H54 (cell line): Measurements from ENCODE around the gene USP46.

Experiments used
- DNase-seq: peaks from one replicate; pipeline ENCODE4 v3.0.0; 2011; ENCODE audit warnings: low spot score, mixed read lengths; ENCODE audit not compliant: insufficient read length
- FAIRE-seq: peaks from 3 replicates; lab custom pipeline; 2011; peaks lifted over from hg19 to GRCh38; lab: Jason Lieb, UNC
- POLR2A ChIP-seq: IDR thresholded peaks from 2 replicates; pipeline ENCODE4 v1.6.1; 2011; ENCODE audit warnings: low read depth, mild to moderate bottlenecking, low read length

USP46 gene

DNA sequence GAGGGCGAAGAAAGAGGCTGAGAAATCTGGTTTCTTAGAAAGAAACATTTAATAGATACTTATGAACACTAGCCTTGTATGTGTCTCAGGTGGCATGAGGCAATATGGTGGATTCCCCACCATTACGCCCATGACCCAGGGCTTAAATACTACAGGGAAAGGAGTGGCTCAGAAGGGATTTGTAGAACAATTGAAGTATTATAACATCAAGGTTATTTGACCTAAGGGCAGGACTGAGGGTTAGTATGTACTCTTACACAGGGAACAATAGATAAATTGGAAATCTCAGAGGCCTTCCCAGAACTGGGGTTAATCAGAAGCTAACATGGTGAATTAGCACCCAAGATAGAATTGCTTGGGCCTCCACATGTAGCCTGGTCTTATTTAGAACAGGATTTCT lies 11.0 kb upstream of the USP46 start:
- TF ChIP-seq POLR2A: no peak
- DNase-seq (no peak), FAIRE-seq (no peak)

DNA sequence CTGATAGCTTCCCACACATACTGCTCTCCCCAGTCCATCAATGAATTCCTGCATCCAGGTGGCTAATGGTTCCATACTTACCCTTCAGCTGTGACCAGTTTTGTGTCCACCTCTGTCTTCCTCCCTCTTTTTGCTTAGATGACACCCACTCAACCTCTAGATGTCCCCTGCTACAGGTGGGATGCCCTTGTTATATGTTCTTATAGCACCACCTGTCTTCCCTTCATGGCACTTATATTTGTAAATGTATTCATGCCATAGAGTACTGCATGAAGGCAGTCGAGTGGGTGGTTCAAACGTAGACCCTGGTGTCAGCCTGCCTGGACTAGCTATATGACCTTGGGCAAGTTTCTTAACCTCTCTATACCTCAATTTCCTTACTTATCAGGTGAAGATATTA lies 6.5 kb upstream of the USP46 start:
- no peak for DNase-seq
- TF ChIP-seq POLR2A: no peak
- FAIRE-seq: no peak

DNA sequence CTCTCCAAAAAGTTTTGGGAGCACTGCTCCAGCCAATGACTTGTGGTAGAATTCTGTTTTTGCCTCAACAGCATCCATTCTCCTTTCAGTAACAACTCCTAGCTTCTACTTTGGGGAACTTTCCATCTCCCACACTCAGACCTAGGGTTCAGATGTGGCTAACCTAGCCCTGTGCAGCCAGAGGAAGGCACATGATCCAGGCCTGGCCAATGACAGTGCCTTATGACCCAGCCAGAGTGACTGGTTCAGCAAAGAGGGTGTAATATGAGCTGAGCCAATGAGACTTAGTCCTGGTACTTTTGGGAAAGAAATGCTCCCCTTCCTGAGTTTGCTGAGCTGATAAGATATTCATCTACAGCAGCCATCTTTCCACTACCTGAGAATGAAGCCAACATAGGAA lies 5.4 kb upstream of the USP46 start:
- no peak for TF ChIP-seq POLR2A
- no peak for FAIRE-seq
- DNase-seq: no peak

DNA sequence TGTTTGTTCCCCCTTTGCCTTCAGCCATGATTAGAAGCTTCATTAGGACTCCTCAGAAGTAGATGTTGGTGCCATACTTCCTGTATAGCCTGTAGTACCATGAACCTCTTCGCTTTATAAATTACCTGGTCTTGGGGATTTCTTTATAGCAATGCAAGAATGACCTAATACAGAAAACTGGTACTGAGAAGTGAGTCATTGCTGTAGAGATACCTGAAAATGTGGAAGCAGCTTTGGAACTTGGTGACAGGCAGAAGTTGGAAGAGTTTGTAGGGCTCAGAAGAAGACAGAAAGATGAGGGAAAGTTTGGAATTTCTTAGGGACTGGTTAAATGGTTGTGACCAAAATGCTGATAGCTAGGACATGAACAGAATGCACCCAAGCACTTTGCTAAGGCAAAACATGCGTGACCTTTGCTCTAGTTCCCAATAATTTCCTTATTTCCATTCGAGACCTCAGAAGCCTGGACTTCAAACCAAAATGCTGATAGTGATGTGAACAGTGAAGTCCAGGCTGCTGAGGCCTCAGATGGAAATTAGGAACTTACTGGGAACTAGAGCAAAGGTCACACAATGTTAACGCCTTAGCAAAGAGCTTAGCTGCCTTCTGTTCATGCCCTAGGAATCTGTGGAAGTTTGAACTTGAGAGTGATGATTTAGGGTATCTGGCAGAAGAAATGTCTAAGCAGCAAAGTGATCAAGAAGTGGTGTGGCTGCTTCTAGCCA lies 3.0 kb upstream of the USP46 start:
- DNase-seq (no peak), FAIRE-seq (no peak)
- TF ChIP-seq POLR2A: no peak

DNA sequence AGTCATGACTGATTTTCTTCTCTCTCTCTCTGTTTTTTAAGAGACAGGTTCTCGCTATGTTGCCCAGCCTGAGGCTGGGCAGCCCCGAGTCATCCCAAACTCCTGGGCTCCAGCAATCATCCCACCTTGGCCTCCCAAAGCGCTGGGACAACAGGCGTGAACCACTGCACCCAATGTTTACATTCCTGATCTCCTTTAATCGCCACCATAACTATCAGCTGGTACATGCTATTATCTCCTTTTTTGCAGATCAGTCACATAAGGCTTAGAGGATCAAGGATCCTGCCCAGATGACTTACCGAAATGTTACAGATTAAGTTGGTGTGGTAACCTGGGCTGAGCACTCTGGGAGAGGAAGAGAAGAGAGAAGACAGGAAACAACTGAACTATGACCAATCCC lies 1.5 kb upstream of the USP46 start:
- no peak for TF ChIP-seq POLR2A
- FAIRE-seq: no peak
- no peak for DNase-seq

DNA sequence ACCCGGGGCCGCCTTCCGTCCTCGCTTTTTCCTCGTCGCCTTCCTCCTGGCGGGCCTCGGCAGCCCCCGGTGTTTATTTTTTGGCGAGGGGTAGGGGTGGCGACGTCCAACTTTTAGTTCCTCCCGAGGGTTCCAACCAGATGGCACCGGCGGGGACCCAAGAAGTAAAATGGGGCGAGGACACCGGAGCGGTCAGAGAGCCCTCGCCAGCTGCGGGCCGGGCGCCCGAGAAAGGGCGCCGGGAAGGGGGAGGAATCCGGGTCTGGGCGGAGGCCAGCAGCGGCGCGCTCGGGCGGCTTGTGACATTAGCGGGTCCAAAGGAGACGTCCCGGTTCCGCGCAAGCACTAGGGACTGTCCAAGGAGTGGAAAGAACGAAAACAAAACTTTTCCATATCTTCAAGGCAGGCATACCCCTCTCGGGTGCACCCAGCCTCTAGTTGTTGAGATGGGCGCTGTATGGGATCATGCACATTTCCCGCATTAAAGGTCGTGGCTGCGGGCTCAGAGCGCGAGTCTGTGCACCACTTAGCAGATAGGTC lies 691 bp upstream of the USP46 start:
- DNase-seq (no peak), FAIRE-seq (no peak)
- no peak for TF ChIP-seq POLR2A

DNA sequence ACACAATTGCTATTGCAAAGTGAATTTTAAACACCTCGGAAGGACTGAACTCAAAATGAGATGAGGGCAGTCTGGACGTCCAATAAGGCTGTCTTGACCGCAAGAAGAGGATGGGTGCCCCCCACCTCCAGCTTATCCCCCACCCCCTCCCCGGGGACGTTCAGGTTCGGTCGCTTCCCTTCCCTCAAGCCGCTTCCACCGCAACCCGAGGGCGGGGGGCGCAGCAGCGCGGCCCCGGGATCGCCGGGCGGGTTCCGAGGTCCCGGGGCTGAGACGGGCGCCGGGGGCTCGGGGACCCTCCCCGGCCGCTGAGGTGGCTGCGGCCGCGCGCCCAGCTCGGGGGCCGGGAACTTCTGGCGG lies 480 bp downstream of the USP46 start:
- no peak for TF ChIP-seq POLR2A

DNA sequence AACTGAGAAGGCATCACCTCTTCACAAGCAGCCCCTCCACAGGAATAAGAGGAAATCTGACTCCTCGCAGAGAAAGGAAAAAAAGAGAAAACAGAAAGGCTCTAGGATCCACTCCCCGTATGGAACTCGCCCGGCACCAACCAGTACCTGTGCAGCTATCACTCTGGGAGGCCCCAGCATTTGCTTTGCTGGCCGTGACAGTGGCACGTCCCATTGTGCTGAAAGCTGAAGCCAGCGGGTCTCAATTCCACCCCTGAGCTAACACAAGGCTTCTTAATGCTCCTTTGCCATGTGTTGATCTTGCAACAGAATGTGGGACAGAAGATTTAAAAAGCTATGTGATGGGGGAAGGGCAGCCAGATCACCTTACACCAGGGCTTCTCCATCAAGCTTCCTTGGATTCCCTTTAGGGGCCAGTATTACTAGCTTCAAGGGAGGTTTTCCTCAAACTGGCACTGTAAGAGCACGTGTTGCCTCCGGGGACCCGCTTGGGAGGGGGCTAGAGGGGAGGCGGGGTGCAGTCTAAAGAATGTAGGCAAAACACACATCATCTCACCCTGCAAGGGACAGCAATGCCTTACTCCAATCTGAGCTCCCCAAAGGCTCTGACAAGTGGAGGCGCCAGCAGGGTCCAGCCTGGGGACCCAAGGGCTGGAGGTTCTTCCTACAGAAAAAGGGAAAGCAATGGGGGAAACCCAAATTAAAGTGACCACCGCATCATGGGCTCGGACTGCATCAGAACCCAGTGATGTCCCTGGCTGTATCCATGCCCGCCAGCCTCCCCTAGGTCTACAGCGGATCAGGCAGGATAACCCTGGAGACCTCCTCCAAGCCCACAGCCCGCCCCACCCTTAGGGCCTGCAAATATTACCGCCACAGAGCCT lies 1.2 kb downstream of the USP46 start:
- DNase-seq: no peak
- no peak for FAIRE-seq
- TF ChIP-seq POLR2A: no peak

More for the DNA sequence above, 480 bp downstream of the USP46 start:
- no peak for FAIRE-seq
- no peak for DNase-seq

DNA sequence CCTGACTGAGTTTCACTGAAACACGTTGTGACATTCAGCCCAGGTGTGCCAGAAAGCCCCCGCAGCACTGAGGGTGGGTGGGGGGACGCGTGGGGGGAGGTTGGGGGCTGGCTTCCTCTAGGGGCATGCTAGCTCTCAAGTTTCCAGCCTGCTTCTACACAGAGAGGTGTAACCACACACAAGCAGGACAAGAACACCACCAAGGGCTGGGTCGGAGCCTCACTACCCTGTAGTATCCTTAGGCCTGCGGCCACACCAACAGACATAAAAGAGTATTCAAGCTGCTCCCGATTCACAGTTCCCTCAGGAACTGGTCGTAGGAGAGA lies 1.8 kb downstream of the USP46 start:
- TF ChIP-seq POLR2A: no peak
- DNase-seq: no peak
- no peak for FAIRE-seq

DNA sequence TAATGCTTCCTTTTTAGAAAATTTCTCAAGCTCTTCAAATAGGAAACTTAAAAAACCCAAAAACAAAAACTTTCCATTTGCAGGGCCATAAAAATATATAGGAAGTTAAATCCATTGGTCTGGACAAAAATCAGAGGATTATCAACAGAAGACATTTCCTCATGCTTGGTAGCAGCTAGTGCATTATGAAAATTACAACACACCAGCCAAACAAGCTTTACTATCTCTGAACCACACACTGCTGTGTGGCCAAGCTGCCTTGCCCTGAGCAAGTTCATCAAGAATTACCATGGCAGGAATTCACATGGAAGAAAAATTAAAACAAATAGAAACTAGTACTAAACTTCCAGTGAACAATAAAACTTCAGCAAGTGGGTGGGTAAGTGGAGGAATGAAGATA lies 3.6 kb downstream of the USP46 start:
- no peak for FAIRE-seq
- no peak for TF ChIP-seq POLR2A
- no peak for DNase-seq

DNA sequence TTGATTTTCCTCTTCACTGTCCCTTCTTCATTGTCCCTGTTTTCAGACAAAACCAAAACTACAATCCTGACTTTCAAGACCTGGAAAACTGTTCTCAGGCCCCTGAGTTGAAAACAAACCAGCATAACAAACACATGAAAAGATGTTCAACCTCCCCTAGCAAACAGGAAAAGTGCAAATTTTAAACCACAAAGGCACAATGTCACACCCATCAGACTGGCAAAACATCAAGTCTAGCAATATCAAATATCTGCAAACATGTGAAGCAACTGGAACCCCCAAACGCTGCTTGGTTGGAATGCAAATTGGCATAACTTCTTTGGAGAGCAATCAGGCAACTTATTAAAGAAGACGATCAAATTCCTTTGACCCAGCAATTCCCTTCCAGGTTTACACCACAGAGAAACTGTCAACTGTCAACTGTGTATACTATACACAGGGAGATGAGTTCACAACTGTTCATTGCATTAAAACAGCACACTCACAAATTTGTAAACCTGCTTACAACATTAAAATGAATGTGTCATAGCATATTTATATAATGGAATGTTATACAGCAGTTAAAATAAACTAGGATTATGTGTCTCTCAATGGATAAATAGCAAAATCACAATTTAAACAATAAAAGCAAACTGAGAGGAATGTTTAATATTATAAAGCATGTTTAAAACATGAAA lies 7.0 kb downstream of the USP46 start:
- FAIRE-seq (no peak), DNase-seq (no peak)
- TF ChIP-seq POLR2A: no peak

DNA sequence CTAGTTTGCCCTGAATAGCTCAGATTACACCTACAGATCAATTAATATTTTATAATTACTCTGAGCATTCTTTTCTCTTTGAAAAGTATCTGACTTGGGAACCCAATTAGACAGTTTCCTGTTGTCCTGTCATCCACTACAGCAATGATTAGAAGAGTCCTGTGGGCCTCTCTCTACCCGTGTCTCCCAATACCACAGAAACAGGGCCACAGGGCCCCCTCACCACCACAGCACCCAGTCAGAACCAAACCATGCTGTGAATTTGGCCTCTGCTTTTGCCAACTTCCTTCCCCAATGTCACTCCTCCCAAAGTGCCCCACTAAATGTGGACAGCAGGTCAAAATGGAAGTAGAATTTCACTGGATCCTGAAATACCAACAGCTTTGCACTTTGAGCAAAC lies 10.3 kb downstream of the USP46 start:
- no peak for TF ChIP-seq POLR2A
- DNase-seq (no peak), FAIRE-seq (no peak)

DNA sequence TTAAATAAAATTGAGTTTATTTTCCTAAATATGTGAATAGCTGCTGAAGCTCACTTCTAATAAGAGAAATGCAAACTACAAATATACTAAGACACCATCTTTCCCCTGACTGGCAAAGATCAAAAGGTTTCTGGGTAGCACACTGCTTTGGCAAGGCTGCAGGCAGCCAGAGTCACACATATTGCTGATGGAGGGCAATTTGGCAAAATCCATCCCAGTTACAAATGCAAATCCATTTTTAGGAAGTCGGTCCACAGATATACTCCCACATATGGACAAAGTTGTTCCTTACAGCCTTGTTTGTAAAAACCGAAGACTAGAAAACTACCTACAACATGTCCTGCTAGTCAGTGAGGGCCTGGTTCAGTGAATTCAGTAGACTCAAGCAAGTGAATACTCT lies 12.4 kb downstream of the USP46 start:
- FAIRE-seq (no peak), DNase-seq (no peak)
- TF ChIP-seq POLR2A: no peak

DNA sequence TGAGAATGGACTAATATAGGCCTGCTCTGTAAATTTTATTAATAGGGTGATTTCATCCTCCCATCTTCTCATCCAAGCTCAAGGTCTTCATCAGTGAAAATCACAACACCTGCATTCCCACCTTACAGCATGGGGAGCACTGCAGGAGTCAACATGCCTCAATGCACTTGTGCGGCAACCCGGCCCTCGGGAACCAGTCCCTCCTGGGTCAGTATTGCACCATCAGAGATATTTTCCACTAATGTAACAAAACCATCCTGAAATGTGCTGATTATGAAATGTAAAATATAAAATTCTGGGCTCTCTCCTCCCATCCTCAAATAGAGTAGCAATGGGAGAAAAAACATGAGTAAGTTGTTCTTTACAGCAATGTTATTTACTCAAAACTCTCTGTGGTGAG lies 13.0 kb downstream of the USP46 start:
- no peak for FAIRE-seq
- TF ChIP-seq POLR2A: no peak

More for the DNA sequence above, 13.0 kb downstream of the USP46 start:
- no peak for DNase-seq
